ENCODE measurements around the gene KLC1. TPM values are rescaled to one million over a fixed set of nuclear protein-coding genes. Genes with fewer than 3 reads are reported as not detected.

The KLC1 gene
- total and polyA plus RNA-seq, 4 donors = 22.9 to 131 (median 46.0) TPM

DNA sequence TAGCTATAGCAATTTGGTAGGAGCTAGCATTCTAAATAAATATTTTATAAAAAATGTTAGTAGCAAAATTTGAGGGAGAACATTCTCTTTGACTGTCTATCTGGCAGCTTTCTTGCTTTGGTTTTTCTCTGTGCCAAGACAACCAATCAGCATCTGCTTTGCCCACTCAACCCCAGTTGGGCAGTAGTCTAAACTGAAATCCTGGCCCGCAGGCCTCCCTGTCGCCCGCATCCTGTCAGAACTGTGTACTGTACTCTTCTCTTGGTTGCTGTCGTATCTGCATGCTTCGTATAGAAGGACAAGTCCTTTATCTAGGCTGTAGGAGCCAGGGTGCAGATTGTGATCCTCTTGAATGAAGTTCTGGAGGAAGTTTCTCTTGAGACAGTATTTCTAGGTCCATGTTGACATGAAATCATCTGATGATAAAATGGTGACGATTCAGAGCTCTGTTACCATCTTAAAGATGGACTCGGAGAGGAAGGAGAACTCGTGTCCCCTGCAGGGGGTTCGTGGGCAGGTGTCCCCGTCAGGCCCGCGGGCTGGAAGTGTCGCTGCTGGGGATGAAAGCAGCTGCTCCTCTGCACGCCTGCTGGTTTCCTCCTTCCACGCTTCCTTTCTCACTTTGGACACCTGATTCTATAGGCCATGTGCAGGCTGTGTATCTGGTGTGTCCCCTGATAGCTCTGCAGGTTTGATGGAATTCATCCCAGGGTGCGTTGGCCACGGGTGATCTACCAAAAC lies 51.6 kb downstream of the KLC1 start:
- H3K9me3 ChIP-seq (ENCODE audit: control insufficient read depth in 4 of 4, low read length in 3 of 4) = no peaks in the 10 kb centered on the region
- H3K4me3 ChIP-seq (ENCODE audit: low read depth in 1 of 3, low read length in 3 of 3) = no peak overlapping the region
- no peak for DNase-seq (ENCODE audit: low spot score)

DNA sequence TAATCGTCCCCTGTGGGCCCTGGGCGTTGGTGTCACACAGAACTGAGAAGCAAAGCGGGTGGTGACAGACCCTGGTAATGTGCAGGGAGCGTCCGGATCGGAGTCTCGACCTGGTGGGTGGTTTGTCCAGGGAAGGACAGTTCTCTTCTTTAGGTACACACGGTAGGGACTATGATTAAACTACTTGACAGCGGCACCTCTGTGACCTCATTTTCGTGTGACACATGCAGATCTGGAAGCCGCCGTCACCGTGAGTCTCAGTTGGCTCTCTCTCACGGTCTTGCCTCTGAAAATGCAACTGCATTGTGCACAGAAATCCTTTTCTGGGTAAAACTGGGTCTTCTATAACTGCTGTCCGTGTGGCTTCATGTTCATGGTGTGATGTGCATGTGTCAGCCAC lies 54.1 kb downstream of the KLC1 start:
- no peaks in the 10 kb centered on the region for H3K9me3 ChIP-seq (ENCODE audit: control insufficient read depth in 4 of 4, low read length in 3 of 4)
- no peak overlapping the region for H3K4me3 ChIP-seq (ENCODE audit: low read depth in 1 of 3, low read length in 3 of 3)
- peaks cover 8 to 64% (median 51%) of the 10 kb centered on the region in 4 donors for H3K36me3 ChIP-seq (ENCODE audit: control insufficient read depth in 4 of 4, insufficient read depth in 3 of 4, low read depth in 1 of 4, low read length in 3 of 4)
- 87% methylated on average over 15 of the region's 15 CpGs for WGBS
- no peak for DNase-seq (ENCODE audit: low spot score)
- H3K27ac ChIP-seq (ENCODE audit: low read depth in 1 of 2, low read length in 2 of 2) = no peak overlapping the region
- no peak overlapping the region for H3K9ac ChIP-seq (ENCODE audit: low read depth in 1 of 2, low read length in 2 of 2)
- H3K4me1 ChIP-seq (ENCODE audit: control insufficient read depth in 4 of 4, insufficient read depth in 4 of 4, low read length in 3 of 4) = no peaks in the 10 kb centered on the region
- no peaks in the 10 kb centered on the region for H3K27me3 ChIP-seq (ENCODE audit: control insufficient read depth in 4 of 4, insufficient read depth in 4 of 4, low read length in 3 of 4)
- TF ChIP-seq ATF3 (IDR thresholded peaks at IDR 0.05) = no peak
- no peak for TF ChIP-seq REST (IDR thresholded peaks at IDR 0.05)
- TF ChIP-seq FOXA2 (IDR thresholded peaks at IDR 0.05) = no peak
- no peak for TF ChIP-seq EGR1 (IDR thresholded peaks at IDR 0.05; ENCODE audit: low read depth in 2 of 2)
- no peak for TF ChIP-seq RXRA (IDR thresholded peaks at IDR 0.05)
- TF ChIP-seq, protein P1, sequence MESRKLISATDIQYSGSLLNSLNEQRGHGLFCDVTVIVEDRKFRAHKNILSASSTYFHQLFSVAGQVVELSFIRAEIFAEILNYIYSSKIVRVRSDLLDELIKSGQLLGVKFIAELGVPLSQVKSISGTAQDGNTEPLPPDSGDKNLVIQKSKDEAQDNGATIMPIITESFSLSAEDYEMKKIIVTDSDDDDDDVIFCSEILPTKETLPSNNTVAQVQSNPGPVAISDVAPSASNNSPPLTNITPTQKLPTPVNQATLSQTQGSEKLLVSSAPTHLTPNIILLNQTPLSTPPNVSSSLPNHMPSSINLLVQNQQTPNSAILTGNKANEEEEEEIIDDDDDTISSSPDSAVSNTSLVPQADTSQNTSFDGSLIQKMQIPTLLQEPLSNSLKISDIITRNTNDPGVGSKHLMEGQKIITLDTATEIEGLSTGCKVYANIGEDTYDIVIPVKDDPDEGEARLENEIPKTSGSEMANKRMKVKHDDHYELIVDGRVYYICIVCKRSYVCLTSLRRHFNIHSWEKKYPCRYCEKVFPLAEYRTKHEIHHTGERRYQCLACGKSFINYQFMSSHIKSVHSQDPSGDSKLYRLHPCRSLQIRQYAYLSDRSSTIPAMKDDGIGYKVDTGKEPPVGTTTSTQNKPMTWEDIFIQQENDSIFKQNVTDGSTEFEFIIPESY (IDR thresholded peaks at IDR 0.05) = no peak
- no peak for TF ChIP-seq YY1 (IDR thresholded peaks at IDR 0.05)
- no peak for TF ChIP-seq FOXA1 (IDR thresholded peaks at IDR 0.05)
- TF ChIP-seq JUND (IDR thresholded peaks at IDR 0.05) = no peak

More for the DNA sequence above, 51.6 kb downstream of the KLC1 start:
- H3K36me3 ChIP-seq (ENCODE audit: control insufficient read depth in 4 of 4, insufficient read depth in 3 of 4, low read depth in 1 of 4, low read length in 3 of 4) = peaks cover 7 to 81% (median 62%) of the 10 kb centered on the region in 4 donors
- no peak overlapping the region for H3K9ac ChIP-seq (ENCODE audit: low read depth in 1 of 2, low read length in 2 of 2)
- H3K27ac ChIP-seq (ENCODE audit: low read depth in 1 of 2, low read length in 2 of 2) = no peak overlapping the region
- no peak for TF ChIP-seq REST (IDR thresholded peaks at IDR 0.05)
- no peak for TF ChIP-seq GABPA (IDR thresholded peaks at IDR 0.05 in 1 of 2, conservative IDR thresholded peaks at IDR 0.05 in 1 of 2)
- no peak for TF ChIP-seq ATF3 (IDR thresholded peaks at IDR 0.05)
- no peak for TF ChIP-seq HNF4G (IDR thresholded peaks at IDR 0.05)
- no peak for TF ChIP-seq SP1 (IDR thresholded peaks at IDR 0.05)
- no peak for TF ChIP-seq MAX (IDR thresholded peaks at IDR 0.05)
- TF ChIP-seq, protein P1 (IDR thresholded peaks at IDR 0.05) = no peak
- WGBS = 89% methylated on average over 17 of the region's 17 CpGs
- H3K27me3 ChIP-seq (ENCODE audit: control insufficient read depth in 4 of 4, insufficient read depth in 4 of 4, low read length in 3 of 4) = no peaks in the 10 kb centered on the region
- H3K4me1 ChIP-seq (ENCODE audit: control insufficient read depth in 4 of 4, insufficient read depth in 4 of 4, low read length in 3 of 4) = no peaks in the 10 kb centered on the region

Data from liver (tissue), 9 donors.